GM12878 (cell line): ENCODE results near the gene ZNF775. TPM values are rescaled to one million over a fixed set of nuclear protein-coding genes. Genes with fewer than 3 reads are reported as not detected.

Experiments used
- HDAC2 ChIP-seq: fragments of 200-600 bp; sonication (generic); IDR thresholded peaks from 2 replicates; pipeline ENCODE4 v1.6.1; 2017
- KDM1A ChIP-seq: fragments of 200-600 bp; sonication (generic); IDR thresholded peaks from 2 replicates; pipeline ENCODE4 v1.6.1; 2016; ENCODE audit warnings: borderline replicate concordance
- LARP7 ChIP-seq: fragments of 450-650 bp; IDR thresholded peaks from 2 replicates; pipeline ENCODE4 v1.6.1; 2017; ENCODE audit warnings: mild to moderate bottlenecking
- MEF2B ChIP-seq: fragments of 450-650 bp; IDR thresholded peaks from 2 replicates; pipeline ENCODE4 v1.6.1; 2018; ENCODE audit warnings: mild to moderate bottlenecking, moderate library complexity; ENCODE audit not compliant: partially characterized antibody, poor library complexity, severe bottlenecking
- MYB ChIP-seq: fragments of 150-350 bp; IDR thresholded peaks from 2 replicates; pipeline ENCODE4 v1.6.1; 2014; ENCODE audit warnings: mild to moderate bottlenecking, low read depth, low read length, borderline replicate concordance
- MYC ChIP-seq: IDR thresholded peaks from 2 replicates; pipeline ENCODE4 v1.6.1; 2011; ENCODE audit warnings: mild to moderate bottlenecking, low read length, moderate library complexity, inconsistent platforms; ENCODE audit not compliant: insufficient read depth, insufficient replicate concordance, insufficient read length, severe bottlenecking
- NFYA ChIP-seq: IDR thresholded peaks from 2 replicates; pipeline ENCODE4 v1.6.1; 2011; ENCODE audit warnings: low read depth, mild to moderate bottlenecking, low read length, improper control_type of control experiment, borderline replicate concordance
- PBX3 ChIP-seq: IDR thresholded peaks from 2 replicates; pipeline ENCODE4 v1.6.1; 2011; ENCODE audit warnings: mild to moderate bottlenecking, low read depth, low read length, moderate library complexity; ENCODE audit not compliant: insufficient replicate concordance
- RCOR1 ChIP-seq: conservative IDR thresholded peaks from 2 replicates; pipeline ENCODE4 v1.6.1; 2012; ENCODE audit warnings: low read depth, low read length, improper control_type of control experiment
- RFX5 ChIP-seq: IDR thresholded peaks from 2 replicates; pipeline ENCODE4 v1.6.1; 2011; ENCODE audit warnings: low read depth, low read length, improper control_type of control experiment
- SPI1 ChIP-seq: IDR thresholded peaks from 2 replicates; pipeline ENCODE4 v1.6.1; 2011; ENCODE audit warnings: low read depth, mild to moderate bottlenecking, low read length, moderate library complexity, borderline replicate concordance; ENCODE audit not compliant: insufficient read depth
- TAF1 ChIP-seq: IDR thresholded peaks from 2 replicates; pipeline ENCODE4 v1.6.1; 2011; ENCODE audit warnings: mild to moderate bottlenecking, low read depth, low read length, borderline replicate concordance
- TCF3 ChIP-seq: IDR thresholded peaks from 2 replicates; pipeline ENCODE4 v1.6.1; 2012; ENCODE audit warnings: low read depth, mild to moderate bottlenecking, low read length, borderline replicate concordance; ENCODE audit not compliant: insufficient read depth
- USF1 ChIP-seq: IDR thresholded peaks from 2 replicates; pipeline ENCODE4 v1.6.1; 2011; ENCODE audit warnings: borderline replicate concordance, low read depth, mild to moderate bottlenecking, moderate library complexity, mixed read lengths, low read length; ENCODE audit not compliant: insufficient read depth; ENCODE audit errors: extremely low read length
- polyA plus RNA-seq, 11 experiments: library from polyadenylated mRNA; depleted of rRNA in 4 of 11; unstranded in 6 of 11; stranded (reverse) in 5 of 11; fragments of >200 nt; fragmentation: Nextera tagmentation in 4 of 11; fragmentation: Illumina TruSeq in 1 of 11; extraction: Ambion mirVana in 4 of 11; extraction: Trizol in 1 of 11; gene quantifications; 1 replicate in 1 of 11; 2 replicates in 10 of 11; pipeline versions ENCODE4 v1.2.1 to v1.2.3, GENCODE V29; 2011 to 2016; ENCODE audit warnings: inconsistent platforms in 2 of 11, missing spikeins in 2 of 11, low read depth in 1 of 11
- total RNA-seq, 4 experiments: library from RNA; depleted of rRNA in 3 of 4; stranded (reverse); fragments of >200 nt in 3 of 4; fragmentation: Illumina TruSeq in 1 of 4; extraction: Trizol in 1 of 4; gene quantifications; 2 replicates each; pipeline versions ENCODE4 v1.2.1 to v1.2.3, GENCODE V29; 2013 to 2021
- TF ChIP-seq, protein P1 (sequence below): fragments of 450-650 bp; IDR thresholded peaks from 2 replicates; pipeline ENCODE4 v1.6.1; 2016; ENCODE audit warnings: mild to moderate bottlenecking
- TF ChIP-seq, protein P2 (sequence below): IDR thresholded peaks from 2 replicates; pipeline ENCODE4 v1.6.1; 2012; ENCODE audit warnings: low read depth, low read length, improper control_type of control experiment
- TF ChIP-seq, protein P3 (sequence below), 3 experiments: IDR thresholded peaks in 2 of 3; conservative IDR thresholded peaks in 1 of 3; 2 replicates each; pipeline ENCODE4 v1.5.1; 2011; ENCODE audit warnings: low read depth in 3 of 3, low read length in 3 of 3, mild to moderate bottlenecking in 3 of 3, control low read depth in 2 of 3, moderate library complexity in 2 of 3, inconsistent platforms in 1 of 3, mixed read lengths in 1 of 3; ENCODE audit not compliant: control insufficient read depth in 2 of 3, insufficient read depth in 1 of 3; ENCODE audit errors: extremely low read depth in 1 of 3
- TF ChIP-seq, protein P4 (sequence below): IDR thresholded peaks from 2 replicates; pipeline ENCODE4 v1.6.1; 2011; ENCODE audit warnings: borderline replicate concordance, low read depth, mild to moderate bottlenecking, moderate library complexity, low read length; ENCODE audit not compliant: insufficient read depth, poor library complexity, severe bottlenecking

The ZNF775 gene
- total and polyA plus RNA-seq, 10 of the 15 experiments (the other 5 are each of a cell fraction or from before 2014, with no cell fraction given): 0.05 to 14.3 (median 2.1) TPM

DNA sequence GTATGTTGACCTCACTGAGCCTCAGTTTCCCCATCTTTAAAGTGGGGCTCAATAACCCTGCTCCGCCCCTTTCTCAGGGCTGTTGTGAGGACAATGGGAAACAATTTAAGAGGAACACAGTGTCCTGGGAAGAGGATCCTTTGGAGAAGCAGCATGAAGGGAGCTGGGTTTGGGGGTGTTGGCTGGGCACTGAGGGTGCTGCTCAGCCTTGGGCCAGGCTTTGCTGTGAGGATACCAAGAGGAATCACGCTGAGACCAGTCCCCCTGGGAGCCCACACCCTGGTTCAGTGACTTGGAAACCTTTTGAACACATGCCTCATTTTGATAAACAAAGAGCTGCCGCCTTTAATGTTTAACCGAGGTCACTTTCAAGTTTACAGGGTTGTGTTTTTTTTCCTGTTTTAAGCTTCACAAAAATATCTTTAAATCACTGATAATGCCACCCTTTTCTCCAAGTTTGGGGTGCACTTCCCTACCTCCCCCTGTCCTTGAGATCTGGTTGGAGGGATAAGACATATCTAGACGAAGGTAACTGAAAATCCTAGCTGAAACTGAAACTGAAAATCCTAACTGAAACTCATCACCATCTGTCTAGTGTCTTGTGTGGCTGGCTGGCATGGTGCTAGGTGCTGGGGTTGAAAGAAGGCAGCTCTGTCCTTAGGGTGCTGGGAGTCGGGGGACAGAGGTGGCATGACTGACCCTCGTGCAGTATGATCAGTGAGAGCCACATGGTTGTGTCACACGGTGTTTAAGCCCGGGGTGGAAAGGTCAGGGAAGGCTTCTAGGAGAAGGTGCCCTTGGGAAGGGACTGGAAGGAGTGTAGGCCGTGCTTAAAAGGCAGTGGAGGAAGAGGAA, 27.7 kb downstream of the ZNF775 start (continued):
- TF ChIP-seq, protein P1, sequence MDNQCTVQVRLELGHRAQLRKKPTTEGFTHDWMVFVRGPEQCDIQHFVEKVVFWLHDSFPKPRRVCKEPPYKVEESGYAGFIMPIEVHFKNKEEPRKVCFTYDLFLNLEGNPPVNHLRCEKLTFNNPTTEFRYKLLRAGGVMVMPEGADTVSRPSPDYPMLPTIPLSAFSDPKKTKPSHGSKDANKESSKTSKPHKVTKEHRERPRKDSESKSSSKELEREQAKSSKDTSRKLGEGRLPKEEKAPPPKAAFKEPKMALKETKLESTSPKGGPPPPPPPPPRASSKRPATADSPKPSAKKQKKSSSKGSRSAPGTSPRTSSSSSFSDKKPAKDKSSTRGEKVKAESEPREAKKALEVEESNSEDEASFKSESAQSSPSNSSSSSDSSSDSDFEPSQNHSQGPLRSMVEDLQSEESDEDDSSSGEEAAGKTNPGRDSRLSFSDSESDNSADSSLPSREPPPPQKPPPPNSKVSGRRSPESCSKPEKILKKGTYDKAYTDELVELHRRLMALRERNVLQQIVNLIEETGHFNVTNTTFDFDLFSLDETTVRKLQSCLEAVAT: peak; percentile 59
- TF ChIP-seq, protein P2, sequence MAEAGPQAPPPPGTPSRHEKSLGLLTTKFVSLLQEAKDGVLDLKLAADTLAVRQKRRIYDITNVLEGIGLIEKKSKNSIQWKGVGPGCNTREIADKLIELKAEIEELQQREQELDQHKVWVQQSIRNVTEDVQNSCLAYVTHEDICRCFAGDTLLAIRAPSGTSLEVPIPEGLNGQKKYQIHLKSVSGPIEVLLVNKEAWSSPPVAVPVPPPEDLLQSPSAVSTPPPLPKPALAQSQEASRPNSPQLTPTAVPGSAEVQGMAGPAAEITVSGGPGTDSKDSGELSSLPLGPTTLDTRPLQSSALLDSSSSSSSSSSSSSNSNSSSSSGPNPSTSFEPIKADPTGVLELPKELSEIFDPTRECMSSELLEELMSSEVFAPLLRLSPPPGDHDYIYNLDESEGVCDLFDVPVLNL: no peak
- TF ChIP-seq USF1: no peak
- TF ChIP-seq, protein P3, sequence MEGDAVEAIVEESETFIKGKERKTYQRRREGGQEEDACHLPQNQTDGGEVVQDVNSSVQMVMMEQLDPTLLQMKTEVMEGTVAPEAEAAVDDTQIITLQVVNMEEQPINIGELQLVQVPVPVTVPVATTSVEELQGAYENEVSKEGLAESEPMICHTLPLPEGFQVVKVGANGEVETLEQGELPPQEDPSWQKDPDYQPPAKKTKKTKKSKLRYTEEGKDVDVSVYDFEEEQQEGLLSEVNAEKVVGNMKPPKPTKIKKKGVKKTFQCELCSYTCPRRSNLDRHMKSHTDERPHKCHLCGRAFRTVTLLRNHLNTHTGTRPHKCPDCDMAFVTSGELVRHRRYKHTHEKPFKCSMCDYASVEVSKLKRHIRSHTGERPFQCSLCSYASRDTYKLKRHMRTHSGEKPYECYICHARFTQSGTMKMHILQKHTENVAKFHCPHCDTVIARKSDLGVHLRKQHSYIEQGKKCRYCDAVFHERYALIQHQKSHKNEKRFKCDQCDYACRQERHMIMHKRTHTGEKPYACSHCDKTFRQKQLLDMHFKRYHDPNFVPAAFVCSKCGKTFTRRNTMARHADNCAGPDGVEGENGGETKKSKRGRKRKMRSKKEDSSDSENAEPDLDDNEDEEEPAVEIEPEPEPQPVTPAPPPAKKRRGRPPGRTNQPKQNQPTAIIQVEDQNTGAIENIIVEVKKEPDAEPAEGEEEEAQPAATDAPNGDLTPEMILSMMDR (IDR thresholded peaks at IDR 0.05 in 2 of 3, conservative IDR thresholded peaks at IDR 0.05 in 1 of 3; ENCODE audit: control insufficient read depth in 2 of 3, extremely low read depth in 1 of 3, insufficient read depth in 1 of 3, low read depth in 3 of 3, low read length in 3 of 3): no peak
- peak; percentile 92 for TF ChIP-seq MEF2B
- no peak for TF ChIP-seq SPI1
- TF ChIP-seq RFX5: no peak
- TF ChIP-seq LARP7: no peak
- peak; percentile 14 for TF ChIP-seq PBX3
- TF ChIP-seq HDAC2: no peak
- no peak; the same call in 1 of the 2 replicates for TF ChIP-seq RCOR1
- TF ChIP-seq MYB: no peak
- TF ChIP-seq TAF1: no peak
- TF ChIP-seq, protein P4, sequence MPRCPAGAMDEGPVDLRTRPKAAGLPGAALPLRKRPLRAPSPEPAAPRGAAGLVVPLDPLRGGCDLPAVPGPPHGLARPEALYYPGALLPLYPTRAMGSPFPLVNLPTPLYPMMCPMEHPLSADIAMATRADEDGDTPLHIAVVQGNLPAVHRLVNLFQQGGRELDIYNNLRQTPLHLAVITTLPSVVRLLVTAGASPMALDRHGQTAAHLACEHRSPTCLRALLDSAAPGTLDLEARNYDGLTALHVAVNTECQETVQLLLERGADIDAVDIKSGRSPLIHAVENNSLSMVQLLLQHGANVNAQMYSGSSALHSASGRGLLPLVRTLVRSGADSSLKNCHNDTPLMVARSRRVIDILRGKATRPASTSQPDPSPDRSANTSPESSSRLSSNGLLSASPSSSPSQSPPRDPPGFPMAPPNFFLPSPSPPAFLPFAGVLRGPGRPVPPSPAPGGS: no peak
- TF ChIP-seq TCF3: no peak
- TF ChIP-seq MYC: no peak
- TF ChIP-seq NFYA: no peak
- no peak for TF ChIP-seq KDM1A
